Activated CD4-positive, alpha-beta T cell treated with anti-CD3 and anti-CD28 coated beads, Interleukin-2, amount 50 U/mL, for 16 hours (primary cell): ENCODE measurements around the gene MYL2.
A peak's percentile ranks its signal among the peaks of the same experiment; 100 is the strongest.
"Not testable (repeated sequence)": the region's sequence is repeated elsewhere in the genome, so short reads cannot be mapped to it uniquely, and the experiment has no call there.

ENCODE experiments used
- DNase-seq: peaks from one replicate; pipeline ENCODE4 v3.0.0-alpha.2; 2020

The MYL2 gene

GRCh38 chr12:110920324-110920910 lies at the start of gene MYL2:
Gene MYL2, minus strand, starts transcription at chr12:110920579. Its CDS starts 50 bp downstream, at chr12:110920529.
- no peak for DNase-seq

- DNase-seq, result no peak
Measured at GRCh38 chr12:110966081-110966760, 45.8 kb upstream of the MYL2 start.

GRCh38 chr12:110965574-110965973 lies 45.2 kb upstream of the MYL2 start:
- no peak for DNase-seq

GRCh38 chr12:110960795-110961194 lies 40.4 kb upstream of the MYL2 start:
- no peak for DNase-seq

- DNase-seq, result no peak
Measured at GRCh38 chr12:110957652-110958051, 37.3 kb upstream of the MYL2 start.

- DNase-seq, result no peak
Measured at GRCh38 chr12:110957159-110957558, 36.8 kb upstream of the MYL2 start.

GRCh38 chr12:110950867-110951266 lies 30.5 kb upstream of the MYL2 start:
- DNase-seq, result not testable (repeated sequence)

GRCh38 chr12:110950466-110950865 lies 30.1 kb upstream of the MYL2 start:
- not testable (repeated sequence) for DNase-seq

GRCh38 chr12:110948041-110948440 lies 27.7 kb upstream of the MYL2 start:
- DNase-seq, result no peak

GRCh38 chr12:110943373-110943772 lies 23.0 kb upstream of the MYL2 start:
- no peak for DNase-seq

- no peak for DNase-seq
Measured at GRCh38 chr12:110941391-110941790, 21.0 kb upstream of the MYL2 start.

- DNase-seq, result no peak
Measured at GRCh38 chr12:110940933-110941332, 20.6 kb upstream of the MYL2 start.

GRCh38 chr12:110940296-110940695 lies 19.9 kb upstream of the MYL2 start:
- no peak for DNase-seq

- DNase-seq, result peak; percentile 44
Measured at GRCh38 chr12:110937104-110937641, 16.8 kb upstream of the MYL2 start.

- DNase-seq, result no peak
Measured at GRCh38 chr12:110936367-110937103, 16.2 kb upstream of the MYL2 start.

GRCh38 chr12:110935588-110935987 lies 15.2 kb upstream of the MYL2 start:
- DNase-seq, result no peak

GRCh38 chr12:110934093-110934852 lies 13.9 kb upstream of the MYL2 start:
- no peak for DNase-seq

GRCh38 chr12:110933326-110933974 lies 13.1 kb upstream of the MYL2 start:
- no peak for DNase-seq

GRCh38 chr12:110932046-110932445 lies 11.7 kb upstream of the MYL2 start:
- DNase-seq, result no peak

- no peak for DNase-seq
Measured at GRCh38 chr12:110931315-110931728, 10.9 kb upstream of the MYL2 start.

GRCh38 chr12:110930348-110931314 lies 10.3 kb upstream of the MYL2 start:
- DNase-seq, result no peak
